ENCODE data around the gene KIAA1549.
"Not testable (repeated sequence)": the region's sequence is repeated elsewhere in the genome, so short reads cannot be mapped to it uniquely, and the experiment has no call there.

The KIAA1549 gene

DNA sequence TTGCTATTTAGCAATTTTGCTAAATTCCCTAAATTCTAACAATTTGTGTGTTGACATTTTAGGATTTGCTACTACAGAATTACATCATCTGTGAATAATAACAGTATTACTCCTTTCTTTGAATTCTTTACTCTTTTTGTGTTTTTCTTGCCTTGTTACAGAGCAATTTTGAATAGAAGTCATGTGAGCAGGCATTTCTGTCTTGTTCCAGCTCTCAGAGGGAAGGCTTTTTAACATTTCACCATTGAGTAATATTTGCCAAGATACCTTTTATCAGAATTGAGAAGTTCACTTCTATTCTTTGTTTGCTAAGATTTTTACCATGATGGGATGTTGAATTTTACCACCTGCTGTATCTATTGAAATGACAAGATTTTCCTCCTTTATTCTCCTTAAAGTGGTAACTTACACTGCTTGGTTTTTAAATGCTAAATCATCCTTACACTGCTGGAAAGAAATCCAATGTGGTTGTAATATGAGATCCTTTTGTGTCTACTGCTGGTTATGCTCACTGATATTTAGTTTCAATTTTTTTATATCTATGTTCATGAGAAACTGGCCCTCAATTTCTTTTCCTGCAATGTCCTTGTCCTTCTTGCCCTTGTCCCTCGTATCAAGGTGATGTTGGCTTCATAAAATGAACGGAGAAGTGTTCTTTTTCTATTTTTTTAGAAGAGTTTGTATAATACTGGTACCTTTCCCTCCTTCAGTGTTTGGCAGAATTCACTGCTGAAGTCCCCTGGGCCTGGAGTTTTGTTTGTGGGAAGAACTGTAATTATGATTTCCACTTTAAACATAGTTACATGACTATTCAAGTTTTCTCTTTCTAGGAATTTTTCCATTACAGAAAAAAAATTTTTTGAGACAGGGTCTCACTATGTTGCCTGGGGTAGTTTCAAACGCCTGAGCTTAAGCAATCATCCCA lies 132.9 kb downstream of the KIAA1549 start:
- no peak for DNase-seq

DNA sequence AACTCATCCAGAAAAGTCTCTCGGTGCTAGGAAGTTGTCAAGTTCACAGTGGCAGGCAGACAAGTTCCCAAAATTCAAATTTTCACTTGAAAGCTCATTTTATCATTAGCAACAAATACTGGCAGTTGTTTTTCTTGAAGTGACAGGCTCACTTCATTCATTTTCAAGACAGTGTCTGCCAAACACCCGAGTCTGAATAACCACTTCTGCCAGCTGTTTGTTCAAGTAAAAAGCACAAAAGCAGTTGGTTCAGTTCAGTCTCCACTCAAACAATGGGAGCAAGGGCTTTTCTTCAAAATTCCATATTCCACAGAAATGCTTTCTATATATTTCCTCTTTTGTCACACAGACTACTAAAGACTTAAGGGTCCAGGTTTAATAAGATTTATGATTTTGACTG lies 135.5 kb downstream of the KIAA1549 start:
- DNase-seq = no peak

DNA sequence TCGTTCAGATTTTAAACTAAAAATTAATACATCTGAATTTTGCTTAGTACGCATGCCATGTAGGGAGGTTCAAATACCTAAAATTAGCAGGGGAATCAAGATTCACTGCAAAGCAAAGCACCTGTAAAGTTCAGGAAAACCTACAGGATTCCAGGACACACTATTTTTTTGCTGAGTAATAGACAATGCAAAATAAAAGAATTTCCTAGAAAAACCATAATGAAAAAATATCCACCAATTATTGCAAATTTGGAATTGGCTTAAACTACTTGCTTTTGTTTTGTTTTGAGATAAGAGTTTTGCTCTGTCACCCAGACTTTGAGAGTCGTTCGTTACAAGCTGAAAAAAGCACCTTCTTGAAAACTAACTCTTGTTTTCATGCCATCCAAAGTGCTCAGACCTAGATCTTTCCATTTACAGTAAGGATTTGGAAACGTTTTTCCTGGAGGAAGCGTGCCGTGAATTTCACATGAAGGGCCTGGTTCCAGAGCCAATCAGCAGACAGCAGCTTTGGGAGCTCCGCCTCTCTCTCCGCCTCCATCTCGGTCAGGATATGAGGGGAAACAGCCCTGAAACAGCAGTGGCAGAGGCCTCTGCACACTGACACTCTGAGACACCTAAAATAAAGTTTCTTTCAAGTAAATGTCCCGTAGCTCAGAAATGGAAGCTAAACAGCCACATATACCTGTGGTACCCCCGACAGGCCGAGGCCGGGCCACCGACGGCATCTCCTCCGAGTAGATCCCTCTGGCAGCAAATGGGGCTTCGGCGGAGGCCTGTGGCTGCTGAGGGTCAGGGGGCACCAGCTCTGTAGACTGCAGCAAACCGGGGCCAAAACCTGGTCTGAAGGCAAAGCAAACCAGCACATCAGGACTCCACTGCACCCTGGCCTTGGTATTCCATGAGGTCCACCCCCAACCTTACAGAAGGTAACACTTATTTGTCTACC lies 137.3 kb downstream of the KIAA1549 start:
- no peak for DNase-seq

DNA sequence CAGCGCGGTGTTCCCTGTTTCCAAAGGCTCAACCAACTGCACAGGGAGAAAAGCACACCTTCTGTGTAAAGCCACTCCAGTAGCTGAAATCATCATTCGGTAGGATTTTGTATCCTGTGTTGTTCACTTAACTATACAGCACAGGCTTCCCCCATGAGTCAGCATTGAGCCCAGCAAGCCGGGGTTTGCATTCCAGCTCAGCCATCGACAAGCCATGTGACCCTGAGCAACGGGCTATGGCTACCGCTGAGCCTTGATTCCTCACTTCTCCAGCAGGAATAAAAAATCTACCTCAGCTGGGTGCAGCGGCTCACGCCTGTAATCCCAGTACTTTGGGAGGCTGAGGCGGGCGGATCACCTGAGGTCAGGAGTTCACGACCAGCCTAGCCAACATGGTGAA lies 139.1 kb downstream of the KIAA1549 start:
- DNase-seq = no peak

DNA sequence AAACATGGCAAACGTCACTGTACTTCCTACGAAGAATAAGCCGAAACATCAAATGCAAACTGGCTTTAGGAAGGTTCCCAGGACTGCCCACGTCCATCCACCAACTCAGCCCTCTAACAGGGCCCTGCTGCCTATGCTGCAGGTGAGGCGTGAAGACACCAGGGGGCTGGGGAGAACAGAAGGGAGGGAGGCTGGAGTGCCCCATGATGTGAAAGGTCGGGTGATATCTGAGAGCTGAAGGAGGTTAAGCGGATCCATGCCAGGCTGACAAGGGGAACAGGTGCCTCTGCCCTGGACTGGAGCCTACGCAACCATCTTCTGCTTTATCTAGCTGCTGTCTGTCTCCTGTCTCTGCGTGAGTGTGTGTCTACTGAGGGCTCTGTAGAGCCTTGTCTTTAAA lies 143.0 kb downstream of the KIAA1549 start:
- DNase-seq = no peak

DNA sequence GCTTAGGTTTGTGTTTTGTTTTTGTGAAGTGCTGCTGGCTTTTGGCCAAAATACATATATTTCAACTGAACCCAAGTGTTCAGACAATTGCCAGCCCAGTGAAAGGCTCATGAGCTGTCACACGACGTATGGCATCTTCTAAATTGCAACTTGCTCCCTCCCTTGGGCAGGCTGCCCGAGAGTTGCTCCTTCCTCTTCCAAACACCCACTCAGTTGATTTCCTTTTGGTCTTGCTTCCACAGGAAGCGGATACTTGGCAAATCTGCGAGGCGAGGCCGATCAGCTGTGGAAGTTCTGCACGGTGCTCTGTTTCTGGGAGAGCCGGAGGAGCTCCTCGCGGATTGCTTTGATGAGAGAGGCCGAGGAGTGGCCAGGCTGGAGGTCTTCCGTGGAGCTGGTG lies 143.6 kb downstream of the KIAA1549 start:
- DNase-seq = no peak

DNA sequence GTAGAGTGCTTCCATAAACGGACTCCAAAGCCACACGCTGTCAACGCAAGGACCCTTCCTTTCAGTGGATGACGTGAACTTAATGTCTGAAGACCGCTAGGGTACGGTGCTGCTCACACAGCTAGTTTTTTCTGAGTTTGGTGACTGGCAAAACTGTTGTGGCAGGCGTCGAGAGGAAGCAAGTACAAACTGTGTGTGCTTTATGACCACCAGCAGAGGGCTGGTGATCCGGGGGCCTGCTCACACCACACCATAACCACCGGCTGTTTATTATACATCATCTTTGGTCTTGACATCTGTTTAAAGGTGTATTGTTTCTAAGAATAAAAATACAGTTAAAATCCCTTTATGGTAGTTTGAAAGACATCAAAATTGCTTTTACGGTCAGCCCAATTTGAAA lies 146.1 kb downstream of the KIAA1549 start:
- peak in 1 of 5 experiments; percentile 26 for DNase-seq

DNA sequence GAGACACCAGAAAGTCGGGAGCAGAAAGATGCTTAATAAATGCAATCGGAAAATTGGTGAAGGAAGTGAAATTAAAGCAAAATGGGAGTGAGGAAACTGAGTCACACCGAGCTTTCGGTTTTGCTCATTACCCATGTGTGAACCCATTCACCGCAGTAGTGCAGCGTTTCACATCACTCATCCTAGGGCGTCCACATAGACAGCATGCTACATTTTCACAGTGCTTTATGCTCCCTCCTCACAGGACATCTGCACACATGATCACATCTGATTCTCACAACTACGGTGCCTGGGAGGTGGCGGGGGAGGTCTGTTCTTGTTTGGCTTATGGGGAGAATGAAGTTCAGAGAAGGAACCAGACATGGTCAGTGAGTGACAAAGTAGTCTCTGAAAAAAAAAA lies 146.6 kb downstream of the KIAA1549 start:
- peak in 1 of 5 experiments; percentile 83 for DNase-seq

DNA sequence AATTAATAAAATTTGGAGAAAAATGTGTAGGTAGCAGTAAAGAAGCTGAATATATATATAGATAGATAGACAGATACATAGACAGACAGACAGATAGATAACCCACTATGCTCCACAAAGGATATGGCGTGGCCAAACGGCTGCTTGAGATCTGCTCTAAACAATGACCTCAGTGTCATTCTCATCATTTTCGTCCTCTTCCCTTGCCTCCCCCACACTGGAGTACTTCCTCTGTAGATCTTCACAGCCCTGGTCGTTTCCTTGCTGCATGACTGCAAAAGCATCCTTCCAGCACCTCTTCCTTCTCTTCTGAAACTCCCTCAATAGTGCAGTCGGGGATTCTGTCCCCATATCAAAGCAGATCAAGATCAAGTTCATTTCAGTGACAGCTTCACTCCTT lies 147.6 kb downstream of the KIAA1549 start:
- peak in 1 of 5 experiments; percentile 21 for DNase-seq

DNA sequence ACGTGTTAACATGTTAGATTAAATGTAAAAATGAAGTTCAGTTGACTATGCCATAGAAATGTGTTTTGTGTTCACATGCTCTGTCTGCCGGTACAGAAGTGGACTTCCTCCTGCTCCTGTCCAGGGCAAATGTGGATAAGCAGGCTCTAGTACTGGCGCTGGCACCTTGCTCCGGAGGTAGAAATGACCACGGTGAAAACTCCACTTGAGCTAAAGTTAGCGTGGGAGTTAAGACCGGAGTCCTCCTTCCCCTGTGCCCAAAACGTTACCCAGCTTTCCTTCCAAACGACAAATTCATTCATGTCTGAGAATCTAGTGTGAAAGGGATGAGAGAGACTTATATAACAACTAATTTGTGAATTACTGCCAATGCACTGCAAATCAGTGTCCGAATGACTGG lies 148.2 kb downstream of the KIAA1549 start:
- no peak for DNase-seq

DNA sequence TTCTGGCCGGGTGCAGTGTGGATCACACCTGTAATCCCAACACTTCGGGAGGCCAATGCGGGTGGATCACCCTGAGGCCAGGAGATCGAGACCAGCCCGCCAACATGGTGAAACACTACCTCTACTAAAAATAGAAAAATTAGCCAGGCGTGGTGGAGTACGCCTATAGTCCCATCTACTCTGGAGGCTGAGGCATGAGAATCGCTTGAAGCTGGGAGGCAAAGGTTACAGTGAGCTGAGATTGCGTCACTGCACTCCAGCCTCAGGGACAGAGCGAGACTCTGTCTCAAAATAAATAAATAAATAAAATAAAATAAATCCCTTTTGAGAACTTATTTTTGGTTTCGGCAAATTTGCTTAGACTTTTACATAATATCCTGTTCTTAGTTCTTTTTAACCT lies 151.9 kb downstream of the KIAA1549 start:
- DNase-seq = no peak

DNA sequence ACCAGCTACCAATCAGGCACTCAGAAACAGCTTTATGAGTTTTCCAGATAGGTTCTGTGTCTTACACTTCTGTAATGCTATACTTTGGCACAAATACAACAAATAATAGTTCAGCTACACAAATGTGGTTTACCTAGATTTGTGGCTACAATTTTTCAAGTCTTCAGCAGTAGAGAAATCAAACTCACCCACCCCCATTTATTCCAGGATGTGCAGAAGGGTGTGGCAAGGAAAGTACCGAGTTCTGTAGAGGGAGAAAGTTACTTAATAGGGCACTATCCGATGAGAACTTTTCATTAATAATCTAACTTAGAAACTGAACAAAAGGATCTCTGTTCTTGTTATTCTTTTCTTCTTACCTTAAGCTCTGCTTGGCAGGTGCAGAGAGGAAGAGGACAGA lies 152.9 kb downstream of the KIAA1549 start:
- no peak for DNase-seq

DNA sequence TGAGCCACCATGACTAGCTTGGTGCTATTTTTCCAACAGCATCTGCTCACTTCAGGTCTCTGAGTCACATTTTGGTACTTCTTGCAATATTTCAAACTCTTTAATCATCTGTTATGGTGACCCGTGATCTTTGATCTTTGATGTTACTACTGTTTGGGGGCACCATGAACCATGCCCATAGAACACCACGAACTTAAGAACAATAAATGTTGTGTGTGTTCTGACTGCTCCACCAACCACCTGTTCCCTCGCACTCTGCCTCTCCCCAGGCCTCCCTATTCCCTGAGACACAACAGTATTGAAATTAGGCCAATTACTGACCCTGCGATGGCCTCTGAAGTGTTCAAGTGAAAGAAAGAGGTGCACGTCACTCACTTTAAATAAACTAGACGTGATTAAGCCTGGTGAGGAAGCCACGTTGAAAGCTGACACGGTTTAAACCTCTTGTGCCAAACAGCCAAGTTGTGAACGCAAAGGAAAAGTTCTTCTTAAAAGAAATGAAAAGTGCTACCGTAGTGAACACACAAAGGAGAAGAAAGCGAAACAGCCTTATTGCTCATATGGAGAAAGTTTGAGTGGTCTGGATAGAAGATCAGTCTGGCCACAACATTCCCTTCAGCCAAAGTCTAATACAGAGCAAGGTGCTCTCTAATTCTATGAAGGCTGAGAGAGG lies 156.0 kb downstream of the KIAA1549 start:
- DNase-seq = no peak

DNA sequence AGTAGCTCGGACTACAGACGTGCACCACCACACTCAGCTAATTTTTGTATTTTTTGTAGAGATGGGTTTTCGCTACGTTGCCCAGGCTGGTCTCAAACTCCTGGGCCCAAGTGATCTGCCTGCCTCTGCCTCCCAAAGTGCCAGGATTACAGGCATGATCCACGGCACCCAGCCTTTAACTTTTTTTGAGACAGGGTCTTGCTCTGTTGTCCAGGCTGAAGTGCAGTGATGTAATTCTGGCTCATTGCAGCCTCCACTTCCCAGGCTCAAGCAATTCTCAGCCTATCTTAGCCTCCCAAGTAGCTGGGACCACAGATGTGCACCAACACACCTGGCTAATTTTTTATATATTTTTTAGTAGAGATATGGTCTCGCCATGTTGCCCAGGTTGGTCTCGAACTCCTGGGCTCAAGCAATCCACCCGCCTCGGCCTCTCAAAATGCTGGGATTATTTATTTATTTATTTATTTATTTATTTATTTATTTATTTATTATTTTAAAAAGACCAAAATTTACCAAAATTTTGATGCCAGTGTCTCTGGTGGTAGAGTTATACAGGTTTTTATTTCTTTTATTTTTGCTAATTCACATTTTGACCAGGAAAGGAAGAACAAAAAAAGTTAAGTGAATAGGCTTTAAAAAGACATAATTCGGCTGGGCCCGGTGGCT lies 158.2 kb downstream of the KIAA1549 start:
- DNase-seq = no peak

DNA sequence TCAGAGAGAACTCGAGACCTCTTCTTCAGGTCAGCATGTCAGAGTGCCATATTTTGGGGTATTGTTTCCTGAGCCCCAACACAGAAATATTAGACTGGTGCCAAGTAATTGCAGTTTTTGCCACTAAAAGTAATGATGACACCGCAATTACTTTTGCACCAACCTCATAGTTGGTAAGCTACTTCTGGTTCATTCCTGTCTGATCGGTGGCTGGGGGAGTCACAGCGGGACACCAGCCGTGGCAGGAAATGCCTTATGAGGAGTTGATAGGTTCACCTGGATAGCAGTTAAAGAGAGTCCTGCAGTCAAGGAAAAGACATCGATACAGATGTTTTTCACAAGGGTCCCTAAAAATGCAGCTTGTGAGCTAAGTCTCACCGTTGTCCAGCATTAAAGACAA lies 159.3 kb downstream of the KIAA1549 start:
- no peak for DNase-seq

DNA sequence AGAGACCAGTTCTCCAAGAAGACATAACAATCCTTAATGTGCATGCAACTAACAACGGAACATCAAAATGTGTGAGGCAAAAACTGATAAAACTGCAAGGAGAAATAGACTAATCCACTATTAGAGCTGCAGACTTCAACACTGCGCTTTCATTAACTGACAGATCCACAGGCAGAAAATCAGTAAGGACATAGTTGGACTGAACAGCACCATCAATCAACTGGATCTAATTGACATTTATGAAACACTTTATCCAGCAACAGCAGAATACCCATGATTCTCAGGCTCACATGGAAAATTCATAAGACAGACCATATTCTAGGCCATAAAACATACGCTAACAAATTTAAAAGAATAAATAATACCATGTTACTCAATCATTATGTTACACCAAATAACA lies 161.6 kb downstream of the KIAA1549 start:
- no peak for DNase-seq

DNA sequence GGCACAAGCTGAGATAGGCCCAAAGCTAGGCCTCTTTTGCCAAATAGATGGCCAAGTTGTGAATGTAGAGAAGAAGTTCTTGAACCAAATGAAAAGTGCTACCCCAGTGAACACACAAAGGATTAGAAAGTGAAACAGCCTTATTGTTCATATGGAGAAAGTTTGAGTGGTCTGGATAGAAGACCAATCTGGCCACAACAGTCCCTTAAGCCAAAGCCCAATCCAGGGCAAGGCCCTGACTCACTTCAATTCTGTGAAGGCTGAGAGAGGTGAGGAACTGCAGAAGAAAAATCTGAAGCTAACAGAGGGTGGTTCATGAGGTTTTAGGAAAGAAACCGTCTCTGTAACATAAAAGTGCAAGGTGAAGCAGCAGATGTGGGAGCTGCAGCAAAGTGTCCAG lies 164.5 kb downstream of the KIAA1549 start:
- peak in 1 of 5 experiments; percentile 9 for DNase-seq

DNA sequence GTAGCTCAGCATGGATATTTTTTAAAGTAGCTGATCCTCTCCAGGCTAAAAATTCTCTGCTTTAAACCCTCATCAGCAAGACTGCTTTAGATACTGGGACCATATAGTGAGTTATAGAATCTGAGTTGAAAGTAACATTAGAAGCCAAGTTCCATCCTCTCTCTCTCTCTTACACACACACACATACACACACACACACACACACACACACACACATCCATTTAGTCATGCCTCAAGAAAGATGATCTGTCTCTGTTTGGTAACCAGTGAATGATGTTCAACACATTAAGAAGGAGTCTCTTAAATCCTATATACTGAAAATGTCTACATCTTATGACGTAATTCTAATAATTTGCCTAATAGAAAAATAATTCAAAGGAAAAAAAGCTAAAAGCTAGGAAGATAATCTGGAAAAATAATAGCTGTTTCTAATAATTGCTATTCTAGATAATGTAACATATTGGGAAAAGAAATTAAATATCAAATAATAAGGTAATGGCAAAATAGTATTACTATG lies 166.3 kb downstream of the KIAA1549 start:
- DNase-seq = peak in 1 of 5 experiments; percentile 58

DNA sequence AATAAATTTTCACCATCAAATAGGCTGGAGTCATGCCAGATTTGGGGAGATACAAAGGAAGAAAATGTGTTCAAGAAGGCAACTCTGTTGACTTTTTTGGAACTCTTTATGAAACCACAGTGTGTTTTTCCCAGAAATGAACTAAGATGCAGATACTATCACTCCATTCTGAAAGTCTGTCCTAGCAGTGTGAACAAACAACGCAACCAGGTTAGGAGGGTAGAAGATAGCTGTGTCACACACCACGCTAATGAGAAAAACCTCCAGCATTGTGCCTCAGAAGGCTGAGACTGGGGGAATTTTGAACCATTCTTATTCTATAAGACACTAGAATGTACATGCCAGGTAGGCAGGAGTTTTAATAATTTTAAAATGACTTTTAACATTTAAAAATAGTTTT lies 167.2 kb downstream of the KIAA1549 start:
- peak in 1 of 5 experiments; percentile 72 for DNase-seq

DNA sequence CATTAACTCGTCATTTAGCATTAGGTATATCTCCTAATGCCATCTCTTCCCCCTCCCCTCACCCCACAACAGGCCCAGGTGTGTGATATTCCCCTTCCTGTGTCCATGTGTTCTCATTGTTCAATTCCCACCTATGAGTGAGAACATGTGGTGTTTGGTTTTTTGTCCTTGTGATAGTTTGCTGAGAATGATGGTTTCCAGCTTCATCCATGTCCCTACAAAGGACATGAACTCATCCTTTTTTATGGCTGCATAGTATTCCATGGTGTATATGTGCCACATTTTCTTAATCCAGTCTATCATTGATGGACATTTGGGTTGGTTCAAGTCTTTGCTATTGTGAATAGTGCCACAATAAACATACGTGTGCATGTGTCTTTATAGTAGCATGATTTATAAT lies 169.9 kb downstream of the KIAA1549 start:
- not testable (repeated sequence) for DNase-seq

DNA sequence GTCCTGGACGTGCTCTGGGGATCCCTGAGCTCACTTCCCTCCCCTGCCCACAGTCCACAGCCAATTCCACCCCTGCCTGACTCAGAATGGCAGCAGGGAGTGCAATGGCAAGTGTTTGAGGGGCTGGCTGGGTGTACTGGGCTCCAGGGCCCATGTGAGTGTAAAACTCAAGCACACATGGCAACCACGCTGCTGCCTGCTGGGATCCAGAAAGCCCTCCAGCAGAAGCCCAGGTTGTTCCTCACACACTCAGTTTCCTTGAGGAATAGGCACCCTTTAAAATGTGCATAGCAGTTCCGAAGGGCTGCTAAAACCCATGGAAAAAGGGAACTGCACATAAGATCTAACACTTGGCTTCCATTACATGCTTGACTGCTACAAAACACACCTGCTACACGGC lies 171.8 kb downstream of the KIAA1549 start:
- no peak for DNase-seq

DNA sequence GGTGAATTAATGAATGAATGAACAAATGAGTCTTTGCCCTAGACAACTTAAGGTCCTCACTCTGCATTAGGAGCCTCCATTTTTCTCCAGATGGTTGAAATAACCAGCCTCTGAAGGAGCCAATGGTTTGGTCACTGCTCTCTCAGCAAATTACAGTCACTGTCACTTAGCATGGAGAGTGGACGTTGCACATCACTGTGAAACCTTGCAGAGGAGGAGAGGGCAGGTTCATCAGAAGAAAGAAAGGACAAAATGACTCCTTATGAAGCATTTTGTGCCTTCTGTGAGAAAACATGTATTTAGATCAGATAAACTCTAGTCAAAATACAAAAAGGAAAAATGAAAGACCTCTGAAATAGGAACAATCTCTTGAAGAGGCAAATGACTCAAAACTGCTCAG lies 176.6 kb downstream of the KIAA1549 start:
- peak in 1 of 5 experiments; percentile 37 for DNase-seq
